H1 (cell line): ENCODE data around the gene LPCAT3. TPM values are rescaled to one million over a fixed set of nuclear protein-coding genes. Genes with fewer than 3 reads are reported as not detected.

ENCODE experiments used
- CTCF ChIA-PET: fragments of 300-600 bp; sonication (Branson Sonifier 250); formaldehyde crosslinking; loops from one replicate; lab custom pipeline; 2021; ENCODE audit not compliant: partially characterized antibody; lab: Charles Lee
- POLR2A ChIA-PET: fragments of 300-600 bp; sonication (Branson Sonifier 250); formaldehyde crosslinking; loops from one replicate; lab custom pipeline; 2021; ENCODE audit warnings: inconsistent platforms; ENCODE audit not compliant: partially characterized antibody; lab: Charles Lee
- DNase-seq, 2 experiments: peaks; one replicate each; pipeline versions ENCODE4 v3.0.0 to v3.0.0-alpha.2; 2010 to 2022; ENCODE audit warnings: low spot score in 2 of 2, low read depth in 1 of 2, mixed read lengths in 1 of 2
- FAIRE-seq: peaks from 2 replicates; lab custom pipeline; 2011; peaks lifted over from hg19 to GRCh38; lab: Jason Lieb, UNC
- H2AFZ ChIP-seq: 2 replicates; pipeline ENCODE4 v1.8.1; 2012; ENCODE audit warnings: low read length, inconsistent platforms
- H2AK5ac ChIP-seq: 2 replicates; pipeline ENCODE4 v1.6.1; 2013; ENCODE audit warnings: low read depth, low read length
- H2BK120ac ChIP-seq: replicated peaks from 2 replicates; pipeline ENCODE3; 2013; ENCODE audit warnings: low read depth, low read length, inconsistent platforms
- H2BK12ac ChIP-seq: 2 replicates; pipeline ENCODE4 v1.6.1; 2013; ENCODE audit warnings: low read depth, low read length
- H2BK15ac ChIP-seq: 2 replicates; pipeline ENCODE4 v1.6.1; 2013; ENCODE audit warnings: low read length
- H2BK20ac ChIP-seq: 2 replicates; pipeline ENCODE4 v1.6.1; 2013; ENCODE audit warnings: low read length
- H2BK5ac ChIP-seq: 2 replicates; pipeline ENCODE4 v1.6.1; 2013; ENCODE audit warnings: low read depth, low read length
- H3K14ac ChIP-seq: 2 replicates; pipeline ENCODE4 v1.6.1; 2013; ENCODE audit warnings: inconsistent platforms; ENCODE audit not compliant: insufficient read length
- H3K18ac ChIP-seq: 2 replicates; pipeline ENCODE4 v1.6.1; 2013; ENCODE audit warnings: low read length; ENCODE audit errors: extremely low read depth
- H3K23ac ChIP-seq: 2 replicates; pipeline ENCODE4 v1.6.1; 2013; ENCODE audit warnings: inconsistent platforms; ENCODE audit not compliant: insufficient read length
- H3K23me2 ChIP-seq: 2 replicates; pipeline ENCODE4 v1.6.1; 2013; ENCODE audit warnings: low read depth, low read length
- H3K27ac ChIP-seq: 2 replicates; pipeline ENCODE4 v1.6.1; 2011; ENCODE audit warnings: low read depth, low read length, inconsistent platforms
- H3K27me3 ChIP-seq, 4 experiments: replicated peaks in 1 of 4; 1 replicate in 1 of 4; 2 replicates in 3 of 4; pipeline versions ENCODE4 v1.6.1 to v1.8.1; 2011 to 2013; ENCODE audit warnings: low read length in 3 of 4, mild to moderate bottlenecking in 3 of 4, inconsistent platforms in 2 of 4, mixed read lengths in 2 of 4, moderate library complexity in 1 of 4; ENCODE audit not compliant: control insufficient read depth in 3 of 4, insufficient read depth in 3 of 4; ENCODE audit errors: extremely low read depth in 1 of 4
- H3K36me3 ChIP-seq, 4 experiments: 2 replicates each; pipeline versions ENCODE4 v1.6.1 to v1.8.1; 2011 to 2013; ENCODE audit warnings: mild to moderate bottlenecking in 4 of 4, low read length in 3 of 4, moderate library complexity in 2 of 4, control low read depth in 1 of 4, inconsistent platforms in 1 of 4; ENCODE audit not compliant: insufficient read depth in 4 of 4, control insufficient read depth in 2 of 4
- H3K4ac ChIP-seq: replicated peaks from 2 replicates; pipeline ENCODE3; 2013; ENCODE audit warnings: low read length, low read depth, mixed read lengths, inconsistent platforms; ENCODE audit not compliant: insufficient read length
- H3K4me1 ChIP-seq, 4 experiments: replicated peaks in 1 of 4; 1 replicate in 1 of 4; 2 replicates in 3 of 4; pipeline versions ENCODE4 v1.6.1 to v1.8.1; 2011 to 2013; ENCODE audit warnings: low read length in 3 of 4, inconsistent platforms in 2 of 4, mixed read lengths in 1 of 4; ENCODE audit not compliant: insufficient read depth in 4 of 4, control insufficient read depth in 3 of 4
- H3K4me2 ChIP-seq, 2 experiments: 2 replicates each; pipeline versions ENCODE4 v1.6.1 to v1.8.1; 2011 to 2013; ENCODE audit warnings: low read depth in 2 of 2, low read length in 2 of 2, control low read depth in 1 of 2, inconsistent platforms in 1 of 2, mild to moderate bottlenecking in 1 of 2; ENCODE audit not compliant: insufficient read depth in 1 of 2
- H3K4me3 ChIP-seq, 4 experiments: fragments of 200-600, 300-600 bp in 1 of 4; sonication (generic), shearing (Covaris generic), sonication (Bioruptor Twin) in 1 of 4; 2 replicates each; pipeline versions ENCODE4 v1.5.1 to v1.8.1; 2011 to 2016; ENCODE audit warnings: low read length in 4 of 4, low read depth in 3 of 4, control low read depth in 2 of 4, inconsistent platforms in 2 of 4, mild to moderate bottlenecking in 2 of 4, mixed read lengths in 1 of 4, moderate library complexity in 1 of 4; ENCODE audit not compliant: insufficient read depth in 2 of 4; ENCODE audit errors: extremely low read depth in 1 of 4
- H3K56ac ChIP-seq: replicated peaks from 2 replicates; pipeline ENCODE3; 2013; ENCODE audit warnings: low read depth, mild to moderate bottlenecking, mixed read lengths, low read length, inconsistent platforms; ENCODE audit not compliant: insufficient read length
- H3K79me1 ChIP-seq: 2 replicates; pipeline ENCODE4 v1.6.1; 2013; ENCODE audit warnings: low read depth, low read length, control low read depth
- H3K79me2 ChIP-seq, 2 experiments: 2 replicates each; pipeline versions ENCODE4 v1.6.1 to v1.8.1; 2012 to 2013; ENCODE audit warnings: low read length in 2 of 2, mild to moderate bottlenecking in 2 of 2, inconsistent platforms in 1 of 2; ENCODE audit not compliant: insufficient read depth in 2 of 2, control insufficient read depth in 1 of 2
- H3K9ac ChIP-seq, 4 experiments: replicated peaks in 1 of 4; 1 replicate in 1 of 4; 2 replicates in 3 of 4; pipeline versions ENCODE4 v1.6.1 to v1.8.1; 2011 to 2013; ENCODE audit warnings: low read depth in 3 of 4, low read length in 3 of 4, control low read depth in 2 of 4, mild to moderate bottlenecking in 2 of 4, moderate library complexity in 2 of 4, inconsistent platforms in 1 of 4; ENCODE audit errors: extremely low read depth in 1 of 4
- H3K9me3 ChIP-seq, 2 experiments: 2 replicates each; pipeline versions ENCODE4 v1.6.1 to v1.8.1; 2012 to 2013; ENCODE audit warnings: mild to moderate bottlenecking in 2 of 2, moderate library complexity in 2 of 2, control low read depth in 1 of 2, inconsistent platforms in 1 of 2, low read depth in 1 of 2, low read length in 1 of 2, mixed read lengths in 1 of 2; ENCODE audit not compliant: insufficient read depth in 2 of 2
- H4K20me1 ChIP-seq, 2 experiments: replicated peaks in 1 of 2; 2 replicates each; pipeline versions ENCODE3 to v1.8.1; 2011 to 2013; ENCODE audit warnings: inconsistent platforms in 2 of 2, low read length in 2 of 2, mild to moderate bottlenecking in 1 of 2; ENCODE audit not compliant: insufficient read depth in 2 of 2, control insufficient read depth in 1 of 2
- H4K5ac ChIP-seq: 2 replicates; pipeline ENCODE4 v1.6.1; 2013; ENCODE audit warnings: low read length, low read depth, mixed read lengths, inconsistent platforms; ENCODE audit not compliant: insufficient read length
- H4K8ac ChIP-seq: 2 replicates; pipeline ENCODE4 v1.8.0; 2013; ENCODE audit warnings: mild to moderate bottlenecking, moderate library complexity, low read length, inconsistent platforms; ENCODE audit not compliant: insufficient read depth; ENCODE audit errors: extremely low read depth
- H4K91ac ChIP-seq: replicated peaks from 2 replicates; pipeline ENCODE3; 2013; ENCODE audit warnings: low read length, mixed read lengths, inconsistent platforms; ENCODE audit not compliant: insufficient read length
- BCL11A ChIP-seq, 2 experiments: IDR thresholded peaks; one replicate each; pipeline ENCODE4 v1.6.1; 2011; ENCODE audit warnings: low read depth in 2 of 2, low read length in 2 of 2, mild to moderate bottlenecking in 2 of 2
- CHD2 ChIP-seq: IDR thresholded peaks from 2 replicates; pipeline ENCODE4 v1.6.1; 2012; ENCODE audit warnings: low read length, improper control_type of control experiment
- CTBP2 ChIP-seq: IDR thresholded peaks from 2 replicates; pipeline ENCODE4 v1.7.0; 2011; ENCODE audit warnings: borderline replicate concordance, mild to moderate bottlenecking, moderate library complexity, mixed read lengths, low read length; ENCODE audit not compliant: insufficient read depth, insufficient read length
- EP300 ChIP-seq, 2 experiments: IDR thresholded peaks; 1 replicate in 1 of 2; 2 replicates in 1 of 2; pipeline ENCODE4 v1.6.1; 2011 to 2012; ENCODE audit warnings: low read depth in 2 of 2, low read length in 2 of 2, mild to moderate bottlenecking in 2 of 2, borderline replicate concordance in 1 of 2, inconsistent platforms in 1 of 2, moderate library complexity in 1 of 2
- HDAC6 ChIP-seq: IDR thresholded peaks from one replicate; pipeline ENCODE4 v1.7.1; 2012; ENCODE audit warnings: low read depth, mild to moderate bottlenecking, inconsistent platforms, low read length, moderate library complexity
- KDM5A ChIP-seq: fragments of 200-600 bp; IDR thresholded peaks from 2 replicates; pipeline ENCODE4 v1.7.1; 2012; ENCODE audit warnings: mild to moderate bottlenecking, low read length, inconsistent platforms, mixed read lengths
- POLR2AphosphoS5 ChIP-seq: IDR thresholded peaks from 2 replicates; pipeline ENCODE4 v1.6.1; 2011; ENCODE audit warnings: low read depth, low read length
- RBBP5 ChIP-seq: IDR thresholded peaks from 2 replicates; pipeline ENCODE4 v1.7.1; 2012; ENCODE audit warnings: low read depth, mild to moderate bottlenecking, inconsistent platforms, low read length, moderate library complexity, borderline replicate concordance
- RXRA ChIP-seq: IDR thresholded peaks from 2 replicates; pipeline ENCODE4 v1.6.1; 2011; ENCODE audit warnings: low read depth, mild to moderate bottlenecking, low read length, moderate library complexity; ENCODE audit not compliant: insufficient read depth
- SP2 ChIP-seq: IDR thresholded peaks from 2 replicates; pipeline ENCODE4 v1.6.1; 2012; ENCODE audit warnings: mild to moderate bottlenecking, low read length, inconsistent platforms
- SP4 ChIP-seq: IDR thresholded peaks from 2 replicates; pipeline ENCODE4 v1.6.1; 2012; ENCODE audit warnings: low read length, inconsistent platforms
- SRF ChIP-seq: IDR thresholded peaks from 2 replicates; pipeline ENCODE4 v1.6.1; 2011; ENCODE audit warnings: mild to moderate bottlenecking, low read depth, low read length, moderate library complexity
- TAF7 ChIP-seq: optimal IDR thresholded peaks from 2 replicates; pipeline ENCODE3; 2011; ENCODE audit warnings: low read depth, mild to moderate bottlenecking, inconsistent platforms, low read length, moderate library complexity, borderline replicate concordance
- WGBS, 2 experiments: shearing (Covaris generic) in 1 of 2; methylation state at CpG; one replicate each; pipeline versions ENCODE4 v1.1.6 to v1.1.7; 2013 to 2015; ENCODE audit warnings: low lambda C conversion rate in 2 of 2, mixed read lengths in 2 of 2, inconsistent platforms in 1 of 2, low coverage in 1 of 2, missing lambda C conversion rate in 1 of 2; ENCODE audit not compliant: insufficient replicate concordance in 2 of 2, insufficient coverage in 1 of 2, insufficient read length in 1 of 2; ENCODE audit errors: extremely low coverage in 1 of 2, missing lambda C conversion rate in 1 of 2; 5-methylcytosine and 5-hydroxymethylcytosine counted together
- polyA plus RNA-seq, 7 experiments: library from polyadenylated mRNA; depleted of rRNA in 3 of 7; stranded (reverse) in 5 of 7; unstranded in 2 of 7; fragments of >200 nt in 5 of 7; fragments of 200-250 nt in 2 of 7; gene quantifications; 1 replicate in 5 of 7; 2 replicates in 1 of 7; 4 replicates in 1 of 7; pipeline versions ENCODE4 v1.2.1 to v1.2.3, GENCODE V29; 2011 to 2013; ENCODE audit warnings: missing spikeins in 2 of 7, mixed read lengths in 2 of 7
- total RNA-seq: library from RNA; stranded (reverse); fragmentation: NEBNext Ultra II Directional; extraction: Animal tissue kit (Norgen Biotek cat#: 25700); gene quantifications from 2 replicates; pipeline ENCODE4 v1.2.1, GENCODE V29; 2021

The LPCAT3 gene
- total and polyA plus RNA-seq, 2 of the 8 experiments (the other 6 are each of a cell fraction or from before 2014, with no cell fraction given), result 55.8 to 70.4 TPM

- CTCF ChIA-PET, result interaction anchor here (1.0 to 2.9 kb wide), 5 partner anchors 9 to 141 kb away, joined by 3 to 35 read pairs (median 4); partner anchors contain the start of gene C12orf57
- no peak overlapping the region for H3K56ac ChIP-seq
- peaks cover 5% of the 10 kb centered on the region; the same call in 1 of the 2 replicates for H3K79me1 ChIP-seq
- no peak overlapping the region for H3K23ac ChIP-seq
- DNase-seq (no peak), FAIRE-seq (no peak)
- no peaks in the 10 kb centered on the region for H3K79me2 ChIP-seq
- H2BK120ac ChIP-seq, result no peak overlapping the region
- H4K8ac ChIP-seq, result peak overlapping the region; percentile 41
- no peak overlapping the region for H4K5ac ChIP-seq
- H3K9ac ChIP-seq, result no peak overlapping the region
- no peak overlapping the region for H3K4ac ChIP-seq
- H3K27ac ChIP-seq, result no peak overlapping the region
- no peaks in the 10 kb centered on the region for H3K23me2 ChIP-seq
- no peak overlapping the region for H3K4me2 ChIP-seq
- no peak overlapping the region for H3K14ac ChIP-seq
- no peak overlapping the region for H2AFZ ChIP-seq
- H3K9me3 ChIP-seq, result no peaks in the 10 kb centered on the region
- WGBS, 2 experiments, result 89% methylated on average over 13 of the region's 15 CpGs; no CpG with 5 or more reads in 1 of the 2 experiments
- H3K4me3 ChIP-seq, result no peak overlapping the region
- H4K91ac ChIP-seq, result peak overlapping the region; percentile 7
- no peak overlapping the region for H2BK20ac ChIP-seq
- peaks cover 0 to 14% (median 6%) of the 10 kb centered on the region in 4 experiments; a peak in 4 of 7 replicates for H3K4me1 ChIP-seq
- H2BK5ac ChIP-seq, result peak overlapping the region; percentile 52; the same call in 1 of the 2 replicates
- H4K20me1 ChIP-seq, result no peaks in the 10 kb centered on the region
- no peak overlapping the region for H2BK15ac ChIP-seq
- H3K18ac ChIP-seq, result peak overlapping the region; percentile 7; the same call in 1 of the 2 replicates
- POLR2A ChIA-PET, result interaction anchor here (2.2 to 44.0 kb wide), 4 partner anchors 10 to 81 kb away, joined by 8 to 1596 read pairs (median 524); partner anchors contain the start of genes ATN1, C12orf57, EMG1 and ENO2
- no peak overlapping the region for H2BK12ac ChIP-seq
- H3K27me3 ChIP-seq, result no peaks in the 10 kb centered on the region
- no peak overlapping the region for H2AK5ac ChIP-seq
- no peaks in the 10 kb centered on the region for H3K36me3 ChIP-seq
- TF ChIP-seq SRF (no peak), RBBP5 (no peak), SP2 (no peak), CTBP2 (no peak), EP300 (IDR thresholded peaks at IDR 0.05; ENCODE audit: borderline replicate concordance in 1 of 2, low read depth in 2 of 2, low read length in 2 of 2) (no peak), SP4 (no peak), TAF7 (no peak), CHD2 (no peak), POLR2AphosphoS5 (no peak), BCL11A (IDR thresholded peaks at IDR 0.05; ENCODE audit: low read depth in 2 of 2, low read length in 2 of 2) (no peak), HDAC6 (no peak), KDM5A (no peak), RXRA (no peak)
These were observed 65.3 kb downstream of the LPCAT3 start for GRCh38 chr12:6952863-6953441.
